Measurements from ENCODE around the gene DISP3.

The DISP3 gene

GRCh38 chr1:11518016-11518701 lies 39.2 kb downstream of the DISP3 start:
- DNase-seq: no peak

GRCh38 chr1:11518791-11519628 lies 40.1 kb downstream of the DISP3 start:
- no peak for DNase-seq

GRCh38 chr1:11519629-11520031 lies 40.7 kb downstream of the DISP3 start:
- no peak for DNase-seq

GRCh38 chr1:11520531-11521233 lies 41.7 kb downstream of the DISP3 start:
- DNase-seq: no peak

- no peak for DNase-seq
Observed at GRCh38 chr1:11521582-11522399, 42.8 kb downstream of the DISP3 start.

GRCh38 chr1:11522400-11523235 lies 43.7 kb downstream of the DISP3 start:
- no peak for DNase-seq

GRCh38 chr1:11523261-11523660 lies 44.3 kb downstream of the DISP3 start:
- DNase-seq: no peak

GRCh38 chr1:11523746-11524464 lies 45.0 kb downstream of the DISP3 start:
- DNase-seq: no peak

GRCh38 chr1:11524465-11525150 lies 45.7 kb downstream of the DISP3 start:
- DNase-seq: no peak

- DNase-seq: no peak
Observed at GRCh38 chr1:11525151-11525505, 46.2 kb downstream of the DISP3 start.

GRCh38 chr1:11525516-11525915 lies 46.6 kb downstream of the DISP3 start:
- no peak for DNase-seq

- no peak for DNase-seq
Observed at GRCh38 chr1:11526071-11526895, 47.3 kb downstream of the DISP3 start.

- no peak for DNase-seq
Observed at GRCh38 chr1:11527541-11528452, 48.8 kb downstream of the DISP3 start.

GRCh38 chr1:11528611-11529261 lies 49.8 kb downstream of the DISP3 start:
- no peak for DNase-seq

GRCh38 chr1:11529330-11529729 lies 50.4 kb downstream of the DISP3 start:
- DNase-seq: no peak

- no peak for DNase-seq
Observed at GRCh38 chr1:11529763-11530730, 51.1 kb downstream of the DISP3 start.

Data from activated CD4-positive, alpha-beta T cell treated with anti-CD3 and anti-CD28 coated beads for 1 hour (primary cell).